Endothelial cell (in vitro differentiated cells): ENCODE data around the gene SLC35D1. TPM values are rescaled to one million over a fixed set of nuclear protein-coding genes. Genes with fewer than 3 reads are reported as not detected.
"Not testable (repeated sequence)": the region's sequence is repeated elsewhere in the genome, so short reads cannot be mapped to it uniquely, and the experiment has no call there.

Source experiments
- DNase-seq: peaks from one replicate; pipeline ENCODE4 v3.0.0; 2021; ENCODE audit warnings: low spot score
- H3K27ac Mint-ChIP-seq: one replicate; pipeline ENCODE4 v1.8.0; 2021; ENCODE audit warnings: mixed read lengths, inconsistent platforms; ENCODE audit not compliant: unreplicated experiment
- H3K27me3 Mint-ChIP-seq: one replicate; pipeline ENCODE4 v1.8.0; 2021; ENCODE audit warnings: mild to moderate bottlenecking, moderate library complexity, mixed read lengths, inconsistent platforms; ENCODE audit not compliant: unreplicated experiment
- H3K36me3 Mint-ChIP-seq: one replicate; pipeline ENCODE4 v1.8.0; 2021; ENCODE audit warnings: mild to moderate bottlenecking, low read depth, mixed read lengths, inconsistent platforms; ENCODE audit not compliant: unreplicated experiment
- H3K4me1 Mint-ChIP-seq: one replicate; pipeline ENCODE4 v1.8.0; 2021; ENCODE audit warnings: mild to moderate bottlenecking, mixed read lengths, inconsistent platforms; ENCODE audit not compliant: unreplicated experiment
- H3K4me3 Mint-ChIP-seq: one replicate; pipeline ENCODE4 v1.8.0; 2021; ENCODE audit warnings: mild to moderate bottlenecking, mixed read lengths, inconsistent platforms; ENCODE audit not compliant: unreplicated experiment
- H3K9me3 Mint-ChIP-seq: one replicate; pipeline ENCODE4 v1.8.0; 2021; ENCODE audit warnings: mixed read lengths, inconsistent platforms; ENCODE audit not compliant: unreplicated experiment
- CTCF ChIP-seq: fragments of 200-600 bp; sonication (generic); IDR thresholded peaks from one replicate; pipeline ENCODE4 v1.5.0; 2021; ENCODE audit warnings: antibody characterized with exemption; ENCODE audit not compliant: unreplicated experiment
- total RNA-seq: library from RNA; stranded (reverse); fragmentation: NEBNext Ultra II Directional; extraction: Animal tissue kit (Norgen Biotek cat#: 25700); gene quantifications from one replicate; pipeline ENCODE4 v1.2.1, GENCODE V29; 2021; ENCODE audit not compliant: unreplicated experiment

The SLC35D1 gene
- total RNA-seq, 1 donor from 2014 or later = 4.2 TPM

GRCh38 chr1:67077593-67077992 lies 23.6 kb upstream of the SLC35D1 start:
- TF ChIP-seq CTCF = no peak

GRCh38 chr1:67072749-67073148 lies 18.8 kb upstream of the SLC35D1 start:
- Mint-ChIP-seq H3K36me3 (no peaks in the 10 kb centered on the region), H3K4me1 (no peaks in the 10 kb centered on the region), H3K27me3 (peaks cover 1% of the 10 kb centered on the region), H3K9me3 (peaks cover 7% of the 10 kb centered on the region), H3K4me3 (no peak overlapping the region), H3K27ac (no peak overlapping the region)
- TF ChIP-seq CTCF = no peak
- DNase-seq = no peak

More at GRCh38 chr1:67077593-67077992, 23.6 kb upstream of the SLC35D1 start:
- Mint-ChIP-seq H3K27ac (no peak overlapping the region), H3K9me3 (peaks cover 2% of the 10 kb centered on the region), H3K27me3 (no peaks in the 10 kb centered on the region), H3K4me1 (no peaks in the 10 kb centered on the region), H3K4me3 (no peak overlapping the region), H3K36me3 (no peaks in the 10 kb centered on the region)
- DNase-seq = no peak

GRCh38 chr1:67067655-67068054 lies 13.7 kb upstream of the SLC35D1 start:
- not testable (repeated sequence) for H3K36me3 Mint-ChIP-seq, H3K27me3 Mint-ChIP-seq, H3K4me1 Mint-ChIP-seq, H3K27ac Mint-ChIP-seq, DNase-seq, H3K4me3 Mint-ChIP-seq
- H3K9me3 Mint-ChIP-seq = peaks cover 12% of the 10 kb centered on the region

- no peaks in the 10 kb centered on the region for H3K4me1 Mint-ChIP-seq
- H3K9me3 Mint-ChIP-seq = peaks cover 7% of the 10 kb centered on the region
- H3K36me3 Mint-ChIP-seq = peaks cover 7% of the 10 kb centered on the region
- DNase-seq = no peak
- H3K27me3 Mint-ChIP-seq = no peaks in the 10 kb centered on the region
- no peak overlapping the region for H3K4me3 Mint-ChIP-seq
- TF ChIP-seq CTCF = no peak
- H3K27ac Mint-ChIP-seq = no peak overlapping the region
Observed at GRCh38 chr1:67062412-67062811, 8.5 kb upstream of the SLC35D1 start.

- Mint-ChIP-seq H3K4me3 (no peak overlapping the region), H3K27ac (no peak overlapping the region)
Observed at GRCh38 chr1:67061266-67061665, 7.3 kb upstream of the SLC35D1 start.

More at GRCh38 chr1:67061266-67061665, 7.3 kb upstream of the SLC35D1 start:
- no peaks in the 10 kb centered on the region for H3K36me3 Mint-ChIP-seq
- no peaks in the 10 kb centered on the region for H3K27me3 Mint-ChIP-seq
- H3K9me3 Mint-ChIP-seq = no peaks in the 10 kb centered on the region
- DNase-seq = no peak
- no peaks in the 10 kb centered on the region for H3K4me1 Mint-ChIP-seq
- no peak for TF ChIP-seq CTCF
